Lung (tissue), 12 donors: Measurements from ENCODE around the gene PDXP. TPM values are rescaled to one million over a fixed set of nuclear protein-coding genes. Genes with fewer than 3 reads are reported as not detected.
A peak's percentile ranks its signal among the peaks of the same experiment; 100 is the strongest.

Source experiments
- ATAC-seq: fragments of 200-7000 bp; cut with Tn5 transposase; one replicate; pipeline ENCODE4 v1.9.1; 2020; ENCODE audit warnings: moderate number of reproducible peaks; ENCODE audit not compliant: insufficient read depth, low FRiP score
- DNase-seq, 3 donors: peaks; one replicate each; pipeline ENCODE4 v3.0.0-alpha.2; 2013 to 2017
- H3K27ac ChIP-seq, 2 donors: one replicate each; pipeline ENCODE4 v1.5.1; 2013; ENCODE audit warnings: mild to moderate bottlenecking in 2 of 2, moderate library complexity in 2 of 2, control low read depth in 1 of 2, inconsistent platforms in 1 of 2, low read depth in 1 of 2, low read length in 1 of 2
- H3K27me3 ChIP-seq, 3 donors: one replicate each; pipeline ENCODE4 v1.5.1; 2013; ENCODE audit warnings: low read length in 2 of 3; ENCODE audit not compliant: control insufficient read depth in 3 of 3, insufficient read depth in 3 of 3
- H3K36me3 ChIP-seq, 4 donors: one replicate each; pipeline ENCODE4 v1.5.1; 2013; ENCODE audit warnings: low read length in 4 of 4, mild to moderate bottlenecking in 1 of 4, moderate library complexity in 1 of 4; ENCODE audit not compliant: control insufficient read depth in 4 of 4, insufficient read depth in 4 of 4
- H3K4me1 ChIP-seq, 5 donors: one replicate each; pipeline ENCODE4 v1.5.1; 2013; ENCODE audit warnings: low read length in 5 of 5, mild to moderate bottlenecking in 2 of 5, moderate library complexity in 1 of 5; ENCODE audit not compliant: control insufficient read depth in 5 of 5, insufficient read depth in 5 of 5
- H3K4me3 ChIP-seq: one replicate; pipeline ENCODE4 v1.5.1; 2013; ENCODE audit warnings: mild to moderate bottlenecking, control low read depth, moderate library complexity
- H3K9ac ChIP-seq, 2 donors: one replicate each; pipeline ENCODE4 v1.5.1; 2013; ENCODE audit warnings: low read length in 2 of 2, control low read depth in 1 of 2; ENCODE audit not compliant: insufficient read depth in 1 of 2
- H3K9me3 ChIP-seq, 4 donors: one replicate each; pipeline ENCODE4 v1.5.1; 2013; ENCODE audit warnings: low read length in 3 of 4, mild to moderate bottlenecking in 1 of 4, moderate library complexity in 1 of 4; ENCODE audit not compliant: control insufficient read depth in 4 of 4, insufficient read depth in 3 of 4
- CTCF ChIP-seq: IDR thresholded peaks from 2 replicates; pipeline ENCODE4 v1.5.1; 2012; ENCODE audit warnings: mild to moderate bottlenecking; ENCODE audit errors: control extremely low read depth, extremely low read depth
- WGBS, 2 donors: extraction: QIAGEN DNeasy Blood & Tissue Kit; methylation state at CpG; one replicate each; pipeline ENCODE4 v1.1.7; 2013; 5-methylcytosine and 5-hydroxymethylcytosine counted together
- polyA plus RNA-seq, 2 donors: library from polyadenylated mRNA; stranded (reverse); fragments of 200-250 nt; gene quantifications; one replicate each; pipeline ENCODE4 v1.2.1, GENCODE V29; 2013
- total RNA-seq, 2 donors: library from RNA; depleted of rRNA in 1 of 2; stranded (reverse); fragments of >200 nt in 1 of 2; gene quantifications; one replicate each; pipeline ENCODE4 v1.2.1, GENCODE V29; 2014 to 2021
- donor health status: control.
- donor health status: control.
- donor health status: Bipolar disorder and iron deficiency.
- donor health status: healthy.
- donor health status: DM: yes; HTN: yes; CAD: no.

The PDXP gene
- total and polyA plus RNA-seq, 4 donors = 4.4 to 7.4 (median 6.5) TPM

GRCh38 chr22:37696657-37697537 lies 38.4 kb downstream of the PDXP start, which contains the start of gene TRIOBP:
TSS of gene TRIOBP (plus strand) at chr22:37697048. CDS start at chr22:37701366, 4,318 bp downstream.
- 11 to 15% methylated on average over 39 of the region's 39 CpGs for WGBS, 2 donors
- no peaks in the 10 kb centered on the region for H3K9me3 ChIP-seq
- no peak within 1 kb of the TSS for H3K4me3 ChIP-seq
- no peaks in the 10 kb centered on the region for H3K27me3 ChIP-seq
- H3K9ac ChIP-seq = peak within 1 kb of the TSS in 1 of 2 donors; percentile 32
- H3K36me3 ChIP-seq = peaks cover 0 to 19% (median 5%) of the 10 kb centered on the region in 4 donors
- peaks cover 0 to 16% (median 2%) of the 10 kb centered on the region in 5 donors for H3K4me1 ChIP-seq
- H3K27ac ChIP-seq = no peak within 1 kb of the TSS
- DNase-seq (peak; percentile 95 to 97 (median 95)), ATAC-seq (peak; percentile 99)
- peak; percentile 47 for TF ChIP-seq CTCF

GRCh38 chr22:37697538-37697835 lies 39.0 kb downstream of the PDXP start:
- Histone ChIP-seq H3K27ac (no peak overlapping the region), H3K4me3 (no peak overlapping the region), H3K9me3 (no peaks in the 10 kb centered on the region), H3K27me3 (no peaks in the 10 kb centered on the region), H3K9ac (no peak overlapping the region), H3K4me1 (peaks cover 0 to 16% (median 2%) of the 10 kb centered on the region in 5 donors), H3K36me3 (peaks cover 0 to 13% (median 5%) of the 10 kb centered on the region in 4 donors)
- 55 to 56% methylated on average over 3 of the region's 3 CpGs for WGBS, 2 donors
- no peak for TF ChIP-seq CTCF
- no peak for ATAC-seq
- DNase-seq = no peak

GRCh38 chr22:37701141-37701786 lies 42.7 kb downstream of the PDXP start:
- Histone ChIP-seq H3K4me1 (peaks cover 0 to 11% (median 0%) of the 10 kb centered on the region in 5 donors), H3K9me3 (no peaks in the 10 kb centered on the region), H3K9ac (no peak overlapping the region), H3K27ac (peak overlapping the region in 1 of 2 donors; percentile 26), H3K4me3 (no peak overlapping the region), H3K36me3 (no peaks in the 10 kb centered on the region), H3K27me3 (no peaks in the 10 kb centered on the region)
- ATAC-seq (no peak), DNase-seq (peak in 1 of 3 donors; percentile 14)
- no peak for TF ChIP-seq CTCF
- WGBS, 2 donors = 16 to 31% methylated on average over 8 of the region's 8 CpGs
